Endothelial cell of umbilical vein (primary cell): ENCODE measurements around the gene PDSS2. TPM values are rescaled to one million over a fixed set of nuclear protein-coding genes. Genes with fewer than 3 reads are reported as not detected.
"Not testable (repeated sequence)": the region's sequence is repeated elsewhere in the genome, so short reads cannot be mapped to it uniquely, and the experiment has no call there.

ENCODE experiments used
- BruUV-seq: library from RNA; stranded (reverse); fragments of 400-500 nt; replicated peaks from 2 replicates; lab custom pipeline; 2021; lab: Mats Ljungman, UMichigan
- CTCF ChIA-PET: fragments of 300-600, 350-600 bp; sonication (Branson Sonifier 250); formaldehyde crosslinking; loops from one replicate; lab custom pipeline; 2021; ENCODE audit warnings: antibody characterized with exemption, inconsistent platforms; lab: Charles Lee
- POLR2A ChIA-PET: fragments of 300-600, 350-600 bp; sonication (Branson Sonifier 250); formaldehyde crosslinking; loops from one replicate; lab custom pipeline; 2021; ENCODE audit warnings: antibody characterized with exemption, inconsistent platforms; lab: Charles Lee
- DNase-seq: peaks from one replicate; pipeline ENCODE4 v3.0.0-alpha.2; 2011; ENCODE audit warnings: low read depth, low spot score
- FAIRE-seq: peaks from 2 replicates; lab custom pipeline; 2011; peaks lifted over from hg19 to GRCh38; lab: Jason Lieb, UNC
- H2AFZ ChIP-seq: 2 replicates; pipeline ENCODE4 v1.6.0; 2012; ENCODE audit warnings: low read depth, low read length, control low read depth, inconsistent platforms
- H3K27ac ChIP-seq: 2 replicates; pipeline ENCODE4 v1.5.1; 2011; ENCODE audit warnings: low read depth, mild to moderate bottlenecking, control low read depth, low read length, moderate library complexity; ENCODE audit not compliant: insufficient read depth
- H3K27me3 ChIP-seq, 2 experiments: 2 replicates each; pipeline versions ENCODE4 v1.6.0 to v1.6.1; 2011; ENCODE audit warnings: low read length in 2 of 2, mixed read lengths in 1 of 2; ENCODE audit not compliant: control insufficient read depth in 2 of 2, insufficient read depth in 2 of 2
- H3K36me3 ChIP-seq, 2 experiments: 2 replicates in 1 of 2; 3 replicates in 1 of 2; pipeline ENCODE4 v1.5.1; 2011; ENCODE audit warnings: low read length in 2 of 2, mild to moderate bottlenecking in 1 of 2, moderate library complexity in 1 of 2; ENCODE audit not compliant: control insufficient read depth in 2 of 2, insufficient read depth in 2 of 2; ENCODE audit errors: extremely low read depth in 1 of 2
- H3K4me1 ChIP-seq: 3 replicates; pipeline ENCODE4 v1.5.1; 2011; ENCODE audit warnings: mild to moderate bottlenecking, low read length; ENCODE audit not compliant: control insufficient read depth, insufficient read depth; ENCODE audit errors: extremely low read depth
- H3K4me2 ChIP-seq: 2 replicates; pipeline ENCODE4 v1.6.1; 2011; ENCODE audit warnings: low read length, control low read depth, mixed read lengths; ENCODE audit not compliant: insufficient read depth
- H3K4me3 ChIP-seq, 3 experiments: fragments of 200-600 bp in 1 of 3; sonication (generic), shearing (Covaris generic) in 1 of 3; replicated peaks in 1 of 3; 2 replicates each; pipeline ENCODE4 v1.5.1; 2011 to 2016; ENCODE audit warnings: control low read depth in 3 of 3, low read length in 3 of 3, mild to moderate bottlenecking in 2 of 3, inconsistent platforms in 1 of 3, low read depth in 1 of 3, moderate library complexity in 1 of 3; ENCODE audit not compliant: insufficient read depth in 1 of 3
- H3K79me2 ChIP-seq: 2 replicates; pipeline ENCODE4 v1.6.0; 2012; ENCODE audit warnings: low read length, inconsistent platforms; ENCODE audit not compliant: control insufficient read depth, insufficient read depth
- H3K9ac ChIP-seq: replicated peaks from 2 replicates; pipeline ENCODE3; 2011; ENCODE audit warnings: low read length, control low read depth; ENCODE audit not compliant: insufficient read depth; ENCODE audit errors: extremely low read depth
- H3K9me1 ChIP-seq: replicated peaks from 3 replicates; pipeline ENCODE4 v1.6.0; 2011; ENCODE audit warnings: mild to moderate bottlenecking, low read length; ENCODE audit not compliant: control insufficient read depth, insufficient read depth; ENCODE audit errors: extremely low read depth
- H3K9me3 ChIP-seq: replicated peaks from 2 replicates; pipeline ENCODE4 v1.5.1; 2012; ENCODE audit warnings: low read length, inconsistent platforms; ENCODE audit not compliant: control insufficient read depth, insufficient read depth
- H4K20me1 ChIP-seq: replicated peaks from 2 replicates; pipeline ENCODE3; 2011; ENCODE audit warnings: mild to moderate bottlenecking, low read length; ENCODE audit not compliant: control insufficient read depth, insufficient read depth; ENCODE audit errors: extremely low read depth
- EZH2 ChIP-seq: IDR thresholded peaks from 2 replicates; pipeline ENCODE4 v1.6.1; 2012; ENCODE audit warnings: borderline replicate concordance, low read depth, mild to moderate bottlenecking, moderate library complexity, low read length, inconsistent platforms; ENCODE audit not compliant: severe bottlenecking
- FOS ChIP-seq: IDR thresholded peaks from 2 replicates; pipeline ENCODE4 v1.6.1; 2011; ENCODE audit warnings: mild to moderate bottlenecking, low read length, moderate library complexity, borderline replicate concordance; ENCODE audit not compliant: insufficient read depth
- GATA2 ChIP-seq: IDR thresholded peaks from 2 replicates; pipeline ENCODE4 v1.7.0; 2011; ENCODE audit warnings: low read depth, mild to moderate bottlenecking, moderate library complexity, mixed read lengths, low read length; ENCODE audit not compliant: insufficient read length, insufficient read depth
- JUN ChIP-seq: IDR thresholded peaks from 2 replicates; pipeline ENCODE4 v1.6.1; 2011; ENCODE audit warnings: borderline replicate concordance, low read depth; ENCODE audit not compliant: insufficient read length, insufficient read depth
- MYC ChIP-seq: IDR thresholded peaks from one replicate; pipeline ENCODE4 v1.6.1; 2011; ENCODE audit warnings: mild to moderate bottlenecking, low read depth, low read length
- POLR2A ChIP-seq: IDR thresholded peaks from 2 replicates; pipeline ENCODE4 v1.6.1; 2012; ENCODE audit warnings: low read depth, mild to moderate bottlenecking, control low read depth, low read length
- POLR2AphosphoS5 ChIP-seq: IDR thresholded peaks from 2 replicates; pipeline ENCODE4 v1.6.1; 2012; ENCODE audit warnings: low read depth, mild to moderate bottlenecking, control low read depth, low read length, moderate library complexity; ENCODE audit not compliant: insufficient read depth
- dilution Hi-C: fragments of 300-500 bp; cut with MboI; formaldehyde crosslinking; loops from one replicate; pipeline ENCODE4 v1.15.0; 2019; ENCODE audit warnings: low sequenced_read_pairs; ENCODE audit not compliant: extremely low pct_ligation_motif_present
- intact Hi-C: fragments of 100-400 bp; cut with micrococcal nuclease; formaldehyde crosslinking; loops from one replicate; pipeline ENCODE4 v1.10.0; 2022
- polyA plus RNA-seq, 4 experiments: library from polyadenylated mRNA; depleted of rRNA in 3 of 4; stranded (reverse) in 3 of 4; unstranded in 1 of 4; fragments of >200 nt; gene quantifications; 2 replicates each; pipeline versions ENCODE4 v1.2.1 to v1.2.3, GENCODE V29; 2011 to 2012; ENCODE audit warnings: missing spikeins in 1 of 4
- total RNA-seq: library from RNA; stranded (reverse); gene quantifications from 2 replicates; pipeline ENCODE4 v1.2.3, GENCODE V29; 2021
- TF ChIP-seq, protein P1 (sequence below), 2 donors: IDR thresholded peaks; 1 replicate in 1 of 2; 2 replicates in 1 of 2; pipeline ENCODE4 v1.5.1; 2011; ENCODE audit warnings: low read length in 2 of 2, mild to moderate bottlenecking in 2 of 2, moderate library complexity in 2 of 2, control low read depth in 1 of 2, inconsistent platforms in 1 of 2, low read depth in 1 of 2; ENCODE audit not compliant: insufficient read depth in 1 of 2; ENCODE audit errors: extremely low read depth in 1 of 2
- TF ChIP-seq, protein P2 (sequence below): IDR thresholded peaks from 2 replicates; pipeline ENCODE4 v1.6.1; 2011; ENCODE audit not compliant: insufficient read depth, insufficient read length

The PDSS2 gene
- total and polyA plus RNA-seq, 2 donors (not counting 3 experiments of a cell fraction or from before 2014, with no cell fraction given) = 7.6 to 9.3 TPM

DNA sequence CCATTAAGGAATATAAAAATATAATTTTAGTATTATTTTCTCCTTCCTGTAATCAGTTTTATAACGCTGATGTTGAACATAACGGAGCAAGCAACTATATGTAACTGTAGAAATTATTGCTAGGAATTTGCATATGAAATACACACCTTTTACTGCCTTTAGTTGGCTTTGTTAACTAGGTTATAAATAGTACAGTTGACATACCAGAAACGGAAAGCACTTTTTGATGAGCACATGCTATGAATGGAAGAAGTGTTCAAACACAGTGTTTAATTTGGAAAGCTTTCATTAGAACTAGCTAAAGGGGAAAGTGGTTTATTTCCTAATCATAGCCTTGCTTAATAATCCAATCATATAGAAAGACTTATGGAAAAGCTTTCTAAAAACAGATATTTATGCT, 318.8 kb downstream of the PDSS2 start:
- DNase-seq = no peak
- H3K36me3 ChIP-seq = no peaks in the 10 kb centered on the region
- H3K4me1 ChIP-seq = no peaks in the 10 kb centered on the region
- ChIA-PET CTCF (interaction anchor here (1.6 kb wide), 2 partner anchors 27 to 177 kb away, joined by 3 to 5 read pairs; no protein-coding TSS in a partner anchor), POLR2A (no interaction called here)
- no peak overlapping the region for H3K4me3 ChIP-seq
- no peaks in the 10 kb centered on the region for H3K9me3 ChIP-seq
- no peak overlapping the region for H3K4me2 ChIP-seq
- H3K9ac ChIP-seq = no peak overlapping the region
- H3K27ac ChIP-seq = no peak overlapping the region
- dilution Hi-C loops = no loop called here
- FAIRE-seq = no peak
- H3K27me3 ChIP-seq = no peaks in the 10 kb centered on the region
- no TSS peak for BruUV-seq
- no peaks in the 10 kb centered on the region for H3K9me1 ChIP-seq
- intact Hi-C loops = no loop called here
- no peak overlapping the region for H2AFZ ChIP-seq
- no peaks in the 10 kb centered on the region for H3K79me2 ChIP-seq
- TF ChIP-seq JUN = no peak
- TF ChIP-seq, protein P1, sequence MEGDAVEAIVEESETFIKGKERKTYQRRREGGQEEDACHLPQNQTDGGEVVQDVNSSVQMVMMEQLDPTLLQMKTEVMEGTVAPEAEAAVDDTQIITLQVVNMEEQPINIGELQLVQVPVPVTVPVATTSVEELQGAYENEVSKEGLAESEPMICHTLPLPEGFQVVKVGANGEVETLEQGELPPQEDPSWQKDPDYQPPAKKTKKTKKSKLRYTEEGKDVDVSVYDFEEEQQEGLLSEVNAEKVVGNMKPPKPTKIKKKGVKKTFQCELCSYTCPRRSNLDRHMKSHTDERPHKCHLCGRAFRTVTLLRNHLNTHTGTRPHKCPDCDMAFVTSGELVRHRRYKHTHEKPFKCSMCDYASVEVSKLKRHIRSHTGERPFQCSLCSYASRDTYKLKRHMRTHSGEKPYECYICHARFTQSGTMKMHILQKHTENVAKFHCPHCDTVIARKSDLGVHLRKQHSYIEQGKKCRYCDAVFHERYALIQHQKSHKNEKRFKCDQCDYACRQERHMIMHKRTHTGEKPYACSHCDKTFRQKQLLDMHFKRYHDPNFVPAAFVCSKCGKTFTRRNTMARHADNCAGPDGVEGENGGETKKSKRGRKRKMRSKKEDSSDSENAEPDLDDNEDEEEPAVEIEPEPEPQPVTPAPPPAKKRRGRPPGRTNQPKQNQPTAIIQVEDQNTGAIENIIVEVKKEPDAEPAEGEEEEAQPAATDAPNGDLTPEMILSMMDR (IDR thresholded peaks at IDR 0.05; ENCODE audit: extremely low read depth in 1 of 2, insufficient read depth in 1 of 2, low read depth in 1 of 2, low read length in 2 of 2) = no peak
- no peak for TF ChIP-seq POLR2AphosphoS5
- TF ChIP-seq FOS = no peak
- TF ChIP-seq GATA2 = no peak
- no peak for TF ChIP-seq POLR2A
- TF ChIP-seq, protein P2, sequence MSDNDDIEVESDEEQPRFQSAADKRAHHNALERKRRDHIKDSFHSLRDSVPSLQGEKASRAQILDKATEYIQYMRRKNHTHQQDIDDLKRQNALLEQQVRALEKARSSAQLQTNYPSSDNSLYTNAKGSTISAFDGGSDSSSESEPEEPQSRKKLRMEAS = no peak
- TF ChIP-seq MYC = no peak
- TF ChIP-seq EZH2 = no peak
- H4K20me1 ChIP-seq = no peaks in the 10 kb centered on the region

DNA sequence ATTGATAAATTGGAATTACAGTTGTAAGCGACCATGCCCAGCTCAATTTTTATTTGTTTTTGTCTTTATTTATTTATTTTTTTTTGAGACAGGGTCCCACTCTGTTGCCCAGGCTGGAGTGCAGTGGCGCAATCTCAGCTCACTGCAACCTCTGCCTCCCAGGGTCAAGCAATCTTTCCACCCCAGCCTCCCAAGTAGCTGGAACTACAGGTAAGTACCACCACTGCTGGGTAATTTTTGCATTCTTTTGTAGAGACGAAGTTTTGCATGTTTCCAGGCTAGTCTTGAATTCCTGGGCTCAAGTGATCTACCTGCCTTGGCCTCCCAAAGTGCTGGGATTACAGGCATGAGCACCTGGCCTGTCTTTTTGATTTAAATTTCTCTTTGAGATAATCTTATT, 323.0 kb downstream of the PDSS2 start:
- H3K4me1 ChIP-seq, H2AFZ ChIP-seq, POLR2A ChIA-PET, H3K27ac ChIP-seq, H3K4me2 ChIP-seq, H3K9me1 ChIP-seq, H3K36me3 ChIP-seq, BruUV-seq, H4K20me1 ChIP-seq, H3K9me3 ChIP-seq, dilution Hi-C loops, H3K4me3 ChIP-seq, H3K9ac ChIP-seq, DNase-seq, H3K79me2 ChIP-seq, intact Hi-C loops, FAIRE-seq, H3K27me3 ChIP-seq: not testable (repeated sequence)
- CTCF ChIA-PET = interaction anchor here (0.9 kb wide), 1 partner anchor 10 kb away, joined by 3 read pairs; no protein-coding TSS in a partner anchor

DNA sequence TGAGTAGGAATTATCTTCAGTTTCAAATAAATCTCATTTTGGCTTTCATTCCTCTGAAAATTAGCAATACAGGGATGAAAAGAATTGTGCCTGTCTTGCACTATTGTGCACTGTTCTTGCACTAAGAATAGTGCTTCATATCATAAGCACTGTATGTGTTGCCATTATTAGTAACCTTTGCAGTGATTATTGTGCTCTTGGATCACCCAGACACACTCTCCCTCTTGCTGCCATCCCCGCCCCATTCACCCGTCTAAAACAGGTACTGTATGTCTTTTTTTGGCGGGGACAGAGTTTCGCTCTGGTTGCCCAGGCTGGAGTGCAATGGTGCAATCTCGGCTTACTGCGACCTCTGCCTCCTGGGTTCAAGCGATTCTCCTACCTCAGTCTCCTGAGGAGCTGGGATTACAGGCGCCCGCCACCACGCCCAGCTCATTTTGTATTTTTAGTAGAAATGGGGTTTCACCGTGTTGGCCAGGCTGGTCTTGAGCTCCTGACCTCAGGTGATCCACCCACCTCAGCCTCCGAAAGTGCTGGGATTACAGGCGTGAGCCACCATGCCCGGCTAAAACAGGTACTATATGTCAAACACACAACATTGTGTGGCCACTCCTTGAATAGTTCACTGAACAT, 324.2 kb downstream of the PDSS2 start:
- H2AFZ ChIP-seq, H3K4me2 ChIP-seq, H4K20me1 ChIP-seq, BruUV-seq, H3K27ac ChIP-seq, H3K9me1 ChIP-seq, H3K4me1 ChIP-seq, DNase-seq, H3K36me3 ChIP-seq, H3K9me3 ChIP-seq, POLR2A ChIA-PET, FAIRE-seq, intact Hi-C loops, H3K9ac ChIP-seq, dilution Hi-C loops, H3K4me3 ChIP-seq, H3K79me2 ChIP-seq, H3K27me3 ChIP-seq: not testable (repeated sequence)
- CTCF ChIA-PET = interaction anchor here (3.6 kb wide), 1 partner anchor 915 kb away, joined by 12 read pairs; no protein-coding TSS in a partner anchor
